Measurements from ENCODE around the gene RPL35. TPM values are rescaled to one million over a fixed set of nuclear protein-coding genes. Genes with fewer than 3 reads are reported as not detected.

Gene RPL35
- total and polyA plus RNA-seq, 2 of the 8 experiments (the other 6 are each of a cell fraction or from before 2014, with no cell fraction given): 1,831 to 2,448 TPM

GRCh38 chr9:124871156-124871561 is 9.4 kb upstream of the RPL35 start (continued):
- no peak for TF ChIP-seq ATF2 (IDR thresholded peaks at IDR 0.05; ENCODE audit: low read length)
